ENCODE measurements around the gene PHRF1. TPM values are rescaled to one million over a fixed set of nuclear protein-coding genes. Genes with fewer than 3 reads are reported as not detected.

PHRF1 gene
- total RNA-seq, 1 experiment from 2014 or later: 75.3 TPM

DNA sequence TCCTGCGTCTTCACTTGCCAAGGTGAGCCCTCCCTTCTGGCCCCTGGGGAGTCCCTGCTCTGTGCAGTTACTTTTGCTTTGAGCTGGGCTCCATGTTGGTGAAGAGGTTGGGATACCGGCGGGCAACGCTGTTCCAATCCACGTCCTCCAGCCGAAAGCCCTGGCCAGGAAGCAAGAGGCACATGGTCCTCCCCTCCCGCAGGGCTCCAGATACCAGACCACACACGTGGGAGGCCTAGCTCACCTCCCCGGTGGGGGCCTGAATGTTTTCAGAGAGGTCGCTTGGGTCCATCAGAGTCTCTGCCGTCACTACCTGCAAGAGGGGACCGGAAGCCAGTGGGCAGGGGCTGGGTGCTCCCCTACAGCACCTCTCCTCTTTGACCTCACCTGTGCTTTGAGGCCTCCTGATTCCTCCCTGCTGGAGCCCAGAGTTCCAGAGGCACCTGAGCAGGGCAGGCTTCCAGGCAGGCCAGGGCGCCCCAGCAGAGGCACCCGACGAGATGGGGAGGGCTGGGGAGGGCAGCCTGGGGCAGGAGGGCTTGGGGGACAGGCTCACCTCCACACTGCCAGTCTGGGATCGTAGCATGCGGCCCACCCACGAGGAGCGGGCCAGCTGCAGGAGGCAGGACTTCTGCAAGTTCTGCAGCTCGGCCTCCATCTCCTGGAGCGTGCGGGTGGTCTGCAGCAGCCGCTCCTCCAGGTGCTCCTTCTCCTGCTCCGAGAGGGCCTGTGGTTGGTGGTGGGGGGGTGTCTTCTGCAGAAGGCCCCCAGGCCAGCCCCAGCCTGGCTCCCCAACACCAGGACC is 18.7 kb upstream of the PHRF1 start:
- no peak for DNase-seq (ENCODE audit: low spot score)

GRCh38 chr11:558503-558902 is 17.8 kb upstream of the PHRF1 start:
- no peak for DNase-seq (ENCODE audit: low spot score)

DNA sequence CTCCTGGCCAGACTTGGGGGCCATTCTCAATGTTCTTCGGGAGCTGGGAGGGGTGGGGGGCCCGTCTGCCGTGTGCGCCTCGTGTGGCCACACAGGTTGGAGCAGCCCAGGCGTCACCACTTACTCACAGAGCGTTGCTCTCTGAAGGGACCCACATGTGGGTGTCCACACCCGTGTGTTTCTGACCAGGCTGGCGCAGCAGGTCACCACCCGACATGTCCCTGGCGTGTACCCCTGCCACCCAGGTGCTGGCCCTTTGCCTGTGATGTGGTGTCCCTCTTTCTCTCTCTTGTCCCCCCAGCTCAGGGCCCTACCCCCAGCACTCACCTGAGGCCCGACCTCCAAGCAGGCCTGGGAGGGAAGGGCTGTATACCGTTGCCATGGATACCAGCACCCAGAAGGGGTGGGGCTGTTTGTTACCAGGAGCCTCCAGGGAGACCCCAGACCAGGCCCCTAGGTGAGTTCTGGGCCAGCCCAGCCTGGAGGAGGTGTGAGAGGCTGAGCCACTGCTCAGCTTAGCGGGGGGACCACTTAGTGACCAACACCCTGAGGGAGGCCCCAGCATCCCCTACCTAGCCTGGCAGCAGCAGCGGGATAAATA is 17.1 kb upstream of the PHRF1 start:
- no peak for DNase-seq (ENCODE audit: low spot score)

GRCh38 chr11:559712-560304 is 16.5 kb upstream of the PHRF1 start:
- peak; percentile 52 for DNase-seq (ENCODE audit: low spot score)

GRCh38 chr11:560305-561147 is 15.7 kb upstream of the PHRF1 start, which contains the start of the genes LMNTD2 and RASSF7:
LMNTD2 (minus strand) TSS chr11:560738; CDS start chr11:560716, 22 bp downstream.
RASSF7 (plus strand) TSS chr11:560970; CDS start chr11:561769, 799 bp downstream.
- DNase-seq (ENCODE audit: low spot score): peak; percentile 98

GRCh38 chr11:561148-562003 is 14.9 kb upstream of the PHRF1 start:
- peak; percentile 98 for DNase-seq (ENCODE audit: low spot score)

DNA sequence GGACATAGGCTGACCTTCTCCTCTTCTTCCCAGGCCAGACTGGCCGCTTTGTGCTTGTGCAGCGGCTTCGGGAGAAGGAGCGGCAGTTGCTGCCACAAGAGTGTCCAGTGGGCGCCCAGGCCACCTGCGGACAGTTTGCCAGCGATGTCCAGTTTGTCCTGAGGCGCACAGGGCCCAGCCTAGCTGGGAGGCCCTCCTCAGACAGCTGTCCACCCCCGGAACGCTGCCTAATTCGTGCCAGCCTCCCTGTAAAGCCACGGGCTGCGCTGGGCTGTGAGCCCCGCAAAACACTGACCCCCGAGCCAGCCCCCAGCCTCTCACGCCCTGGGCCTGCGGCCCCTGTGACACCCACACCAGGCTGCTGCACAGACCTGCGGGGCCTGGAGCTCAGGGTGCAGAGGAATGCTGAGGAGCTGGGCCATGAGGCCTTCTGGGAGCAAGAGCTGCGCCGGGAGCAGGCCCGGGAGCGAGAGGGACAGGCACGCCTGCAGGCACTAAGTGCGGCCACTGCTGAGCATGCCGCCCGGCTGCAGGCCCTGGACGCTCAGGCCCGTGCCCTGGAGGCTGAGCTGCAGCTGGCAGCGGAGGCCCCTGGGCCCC is 14.1 kb upstream of the PHRF1 start:
- DNase-seq (ENCODE audit: low spot score): no peak

GRCh38 chr11:563066-563811 is 13.0 kb upstream of the PHRF1 start:
- no peak for DNase-seq (ENCODE audit: low spot score)

DNA sequence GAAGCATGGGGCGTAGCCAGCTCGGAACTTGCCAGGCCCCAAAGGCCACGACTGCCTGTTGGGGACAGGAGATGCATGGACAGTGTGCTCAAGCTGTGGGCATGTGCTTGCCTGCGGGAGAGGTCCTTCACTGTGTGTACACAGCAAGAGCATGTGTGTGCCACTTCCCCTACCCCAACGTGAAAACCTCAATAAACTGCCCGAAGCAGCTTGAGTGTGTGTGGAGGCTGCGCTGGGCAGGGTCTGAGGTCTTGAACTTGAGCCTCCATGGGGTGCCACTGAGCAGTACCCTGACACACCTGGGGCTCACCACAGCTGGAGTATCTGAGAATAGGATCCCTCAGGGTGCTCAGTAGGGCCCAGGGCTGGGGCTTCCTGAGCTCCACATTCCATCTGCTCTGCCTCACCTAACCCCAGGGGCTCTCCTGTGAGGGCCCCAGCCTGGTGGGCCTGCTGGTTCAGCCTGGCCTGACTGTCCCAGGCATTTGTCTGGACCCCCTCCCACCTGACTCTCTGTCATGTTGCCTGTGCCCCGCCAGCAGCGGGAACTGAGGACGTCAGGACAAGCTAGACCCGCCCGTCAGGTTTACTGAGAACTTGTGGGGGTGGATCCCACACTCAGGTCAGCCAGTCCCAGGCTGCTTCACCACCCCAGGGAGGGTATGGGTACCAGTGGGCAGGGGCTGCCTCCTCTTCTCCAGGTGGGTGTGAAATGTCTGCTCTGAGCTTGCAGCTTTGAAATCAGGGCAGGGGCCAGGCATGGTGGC is 12.3 kb upstream of the PHRF1 start:
- peak; percentile 56 for DNase-seq (ENCODE audit: low spot score)

DNA sequence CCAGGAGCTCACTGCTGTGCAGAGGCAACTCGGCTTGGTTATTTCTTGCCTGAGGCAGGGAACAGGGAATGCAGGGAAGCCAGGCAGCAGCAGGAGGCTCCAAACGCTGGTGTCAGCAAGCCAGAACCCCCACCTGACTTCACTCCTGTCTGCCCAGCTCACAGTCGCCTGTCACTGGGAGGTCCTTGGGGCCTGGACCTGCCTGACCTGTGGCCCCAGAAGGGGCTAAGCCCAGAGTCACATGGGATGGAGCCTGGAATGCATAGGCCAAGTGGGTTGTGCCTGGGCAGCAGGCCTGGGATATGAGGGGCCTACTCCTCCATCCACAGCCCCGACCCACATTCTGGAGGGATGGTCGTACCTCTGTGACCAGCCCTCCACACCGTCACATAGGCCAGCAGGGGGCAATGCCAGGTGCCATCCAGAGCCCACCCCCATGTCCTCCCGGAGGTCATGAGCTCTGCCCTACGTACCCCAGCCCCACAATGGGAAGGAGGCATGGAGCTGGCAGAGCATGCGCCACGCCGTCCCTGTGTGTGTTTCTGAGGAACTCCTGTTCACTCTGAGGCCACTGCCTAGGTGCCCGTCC is 10.3 kb upstream of the PHRF1 start:
- peak; percentile 54 for DNase-seq (ENCODE audit: low spot score)

DNA sequence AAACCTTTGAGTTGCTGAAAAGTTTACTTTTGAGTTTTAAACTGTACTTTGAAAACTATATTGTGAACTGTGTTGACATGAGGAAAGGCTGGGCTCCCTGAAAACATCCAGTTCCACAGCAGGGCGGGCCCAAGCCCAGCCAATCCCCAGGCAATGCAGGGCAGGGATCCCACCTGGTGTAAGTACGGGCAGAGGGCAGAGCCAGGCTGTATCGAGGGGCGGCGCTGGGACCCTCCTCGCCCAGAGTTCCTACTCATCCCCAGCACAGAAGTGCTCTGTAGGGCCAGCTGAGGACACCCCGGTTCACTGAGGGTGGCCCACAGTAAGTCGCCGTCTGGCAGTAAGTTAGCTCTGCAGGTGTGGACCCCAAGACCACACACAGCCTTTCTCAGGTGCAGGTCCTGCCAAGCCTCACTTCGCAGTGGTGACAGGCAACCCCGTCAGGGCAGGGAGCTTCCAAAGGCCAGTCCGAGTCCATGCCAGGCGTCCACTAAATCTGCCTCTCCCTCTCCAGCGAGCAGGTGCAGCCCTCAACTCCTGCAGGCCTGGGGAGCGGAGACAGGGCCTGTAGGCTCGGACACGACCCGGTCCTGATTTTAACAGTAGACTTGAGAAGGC is 9.2 kb upstream of the PHRF1 start:
- DNase-seq (ENCODE audit: low spot score): no peak

DNA sequence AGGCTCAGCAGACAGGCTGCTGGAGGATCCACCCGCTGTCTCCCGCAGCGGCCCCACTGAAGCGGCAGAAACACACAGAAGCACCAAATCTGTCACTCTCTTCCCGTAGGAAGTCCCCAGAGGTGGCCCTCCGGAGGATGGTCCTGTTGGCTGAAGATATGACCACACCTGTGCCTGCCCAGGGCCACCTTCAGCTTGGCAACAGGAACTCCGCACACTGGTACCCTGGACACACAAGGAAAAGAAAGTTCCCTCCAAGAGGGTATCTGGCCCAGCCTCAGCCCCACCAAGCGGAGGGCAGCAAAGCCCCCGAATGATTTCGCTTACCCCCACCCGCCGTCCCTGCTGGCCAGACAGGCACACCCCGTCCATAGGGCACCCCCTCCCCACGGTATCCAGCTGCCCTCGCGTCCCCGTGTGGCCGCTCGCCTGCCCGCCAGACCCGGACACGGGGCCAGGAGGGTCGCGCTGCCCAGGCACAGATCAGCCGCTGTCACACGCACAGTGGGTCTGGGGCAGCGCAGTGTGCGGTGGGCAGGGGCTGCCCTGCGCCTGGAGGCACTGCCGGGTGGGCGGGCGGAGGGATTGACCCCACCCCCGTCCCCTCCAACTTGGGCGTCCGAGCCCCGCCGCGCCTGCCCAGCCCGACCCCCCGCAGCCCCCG is 8.5 kb upstream of the PHRF1 start:
- no peak for DNase-seq (ENCODE audit: low spot score)

DNA sequence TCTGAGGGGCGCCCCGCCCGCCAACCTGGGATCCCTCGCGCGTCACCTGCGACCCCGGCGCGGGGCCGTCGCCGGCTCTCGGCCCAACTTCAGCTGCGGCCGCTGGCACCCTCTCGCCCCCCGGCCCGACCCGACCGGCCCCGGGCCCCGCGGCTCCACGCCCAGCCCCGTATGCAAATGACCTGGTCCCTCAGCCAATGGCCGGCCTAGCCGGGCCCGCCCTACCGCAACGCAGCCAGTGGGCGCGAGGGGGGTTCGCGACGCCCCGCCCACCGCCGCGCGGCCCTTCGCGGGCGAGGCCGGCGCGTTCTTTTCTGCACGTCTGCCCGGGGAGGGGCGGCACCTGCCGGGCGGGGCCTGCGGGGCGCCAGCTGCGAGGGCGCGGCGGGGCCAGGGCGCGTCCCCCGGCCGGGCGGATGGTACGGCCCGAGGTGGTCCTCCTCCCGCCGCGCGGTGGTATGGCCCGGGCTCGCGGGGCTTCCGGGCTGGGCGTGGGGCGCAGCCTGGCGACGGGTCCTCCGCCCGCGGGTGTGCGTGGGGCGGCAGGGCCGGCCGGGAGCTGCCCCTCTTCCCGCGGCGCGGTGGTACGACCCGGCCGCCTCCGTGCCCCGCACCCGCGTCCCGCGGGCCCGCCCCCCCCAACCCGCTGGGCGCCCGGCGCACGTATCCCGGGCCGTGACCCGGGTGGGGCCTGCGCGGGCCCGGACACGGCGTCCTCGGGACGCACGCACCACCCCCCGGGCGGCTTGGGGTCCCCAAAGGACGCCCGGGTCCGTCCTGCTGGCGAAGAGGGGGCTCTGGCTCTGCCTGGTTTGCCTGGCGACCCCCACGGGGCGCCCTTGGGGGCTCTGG is 7.7 kb upstream of the PHRF1 start:
- DNase-seq (ENCODE audit: low spot score): peak; percentile 93

- no peak for DNase-seq (ENCODE audit: low spot score)
These were observed 6.9 kb upstream of the PHRF1 start for GRCh38 chr11:569158-569885.

DNA sequence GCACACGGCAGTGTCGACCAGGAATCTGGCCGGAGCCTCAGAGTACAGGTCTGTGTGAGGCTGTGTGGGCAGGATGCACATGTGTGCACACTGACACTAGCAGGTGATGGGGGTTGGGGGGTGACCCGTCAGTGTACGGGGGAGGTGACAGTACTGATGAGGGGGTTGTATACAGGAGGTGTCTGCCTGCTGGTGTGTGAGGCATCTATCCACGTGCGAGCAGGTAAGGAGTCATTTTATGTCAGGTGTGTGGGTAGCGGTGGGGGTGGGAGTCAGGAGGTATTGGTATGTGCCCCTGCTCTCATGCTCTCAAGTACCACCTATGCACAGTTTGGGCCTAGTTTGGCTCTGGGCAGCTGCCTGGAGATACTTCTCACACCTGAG is 4.5 kb upstream of the PHRF1 start:
- DNase-seq (ENCODE audit: low spot score): no peak
